NT2/D1 (cell line): ENCODE measurements around the gene PLEKHB1.

Source experiments
- DNase-seq: peaks from one replicate; pipeline ENCODE4 v3.0.0-alpha.2; 2011; ENCODE audit warnings: low read depth, low spot score
- H3K27me3 ChIP-seq: 2 replicates; pipeline ENCODE4 v1.6.0; 2011; ENCODE audit warnings: mild to moderate bottlenecking; ENCODE audit not compliant: insufficient read length, insufficient read depth
- H3K36me3 ChIP-seq: 2 replicates; pipeline ENCODE4 v1.6.1; 2011; ENCODE audit warnings: mild to moderate bottlenecking, low read length, mixed read lengths; ENCODE audit not compliant: insufficient read depth, insufficient read length
- H3K4me1 ChIP-seq: 2 replicates; pipeline ENCODE4 v1.5.1; 2011; ENCODE audit not compliant: insufficient read depth, insufficient read length
- H3K4me3 ChIP-seq: 2 replicates; pipeline ENCODE4 v1.5.1; 2011; ENCODE audit warnings: low read depth; ENCODE audit not compliant: insufficient read length
- H3K9ac ChIP-seq: 2 replicates; pipeline ENCODE4 v1.6.0; 2011; ENCODE audit warnings: low read depth; ENCODE audit not compliant: insufficient read length
- H3K9me3 ChIP-seq: 2 replicates; pipeline ENCODE4 v1.5.1; 2011; ENCODE audit warnings: mild to moderate bottlenecking, low read length; ENCODE audit not compliant: insufficient read depth
- SUZ12 ChIP-seq: IDR thresholded peaks from 2 replicates; pipeline ENCODE4 v1.6.1; 2011; ENCODE audit not compliant: insufficient read length, insufficient read depth; ENCODE audit errors: extremely low read depth
- YY1 ChIP-seq: IDR thresholded peaks from 2 replicates; pipeline ENCODE4 v1.6.1; 2011; ENCODE audit not compliant: insufficient read length, insufficient read depth
- ZNF274 ChIP-seq: IDR thresholded peaks from 2 replicates; pipeline ENCODE4 v1.6.1; 2011; ENCODE audit warnings: mild to moderate bottlenecking, low read depth, low read length

The PLEKHB1 gene

GRCh38 chr11:73649206-73649605, 2.8 kb downstream of the PLEKHB1 start:
- no peak for DNase-seq
- Histone ChIP-seq H3K4me1 (peaks cover 24% of the 10 kb centered on the region), H3K9ac (no peak overlapping the region), H3K36me3 (no peaks in the 10 kb centered on the region), H3K4me3 (no peak overlapping the region), H3K27me3 (peaks cover 4% of the 10 kb centered on the region), H3K9me3 (no peaks in the 10 kb centered on the region)
- no peak for TF ChIP-seq YY1
- no peak for TF ChIP-seq ZNF274
- TF ChIP-seq SUZ12, result no peak

DNA sequence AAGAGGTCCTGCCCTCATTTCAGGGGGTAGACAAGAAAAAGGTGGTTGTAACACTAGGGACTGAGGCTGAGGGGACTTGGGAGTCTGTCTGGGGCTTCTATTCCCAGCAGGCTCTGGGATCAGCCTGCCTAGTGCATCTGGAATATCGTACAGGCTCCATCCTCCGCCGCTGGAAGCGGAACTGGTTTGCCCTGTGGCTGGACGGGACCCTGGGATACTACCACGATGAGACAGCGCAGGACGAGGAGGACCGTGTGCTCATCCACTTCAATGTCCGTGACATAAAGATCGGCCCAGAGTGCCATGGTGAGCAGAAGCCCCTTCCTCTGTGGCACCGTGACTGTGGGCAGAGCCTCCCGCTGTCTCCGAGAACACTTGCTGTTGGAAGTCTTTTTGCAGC, 4.0 kb downstream of the PLEKHB1 start:
- no peaks in the 10 kb centered on the region for H3K9me3 ChIP-seq
- TF ChIP-seq ZNF274 (no peak), SUZ12 (no peak), YY1 (no peak)

DNA sequence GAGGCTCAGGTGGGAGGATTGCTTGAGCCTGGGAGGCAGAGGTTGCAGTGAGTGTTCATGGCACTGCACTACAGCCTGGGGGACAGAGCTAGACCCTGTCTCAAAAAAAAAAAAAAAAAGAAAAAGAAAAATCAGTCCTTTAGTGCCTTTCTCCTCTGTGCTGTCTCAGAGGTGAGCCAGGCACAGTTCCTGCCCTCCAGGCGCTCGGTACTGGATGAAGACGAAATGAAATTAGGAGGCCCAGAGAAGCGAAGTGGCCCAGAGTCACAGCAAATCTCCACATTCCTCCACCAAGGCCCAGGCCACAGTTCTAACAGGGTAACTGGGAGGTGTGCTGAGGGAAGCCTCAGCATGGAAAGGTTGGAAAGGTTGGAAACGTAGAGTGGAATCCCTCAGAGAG, 4.9 kb downstream of the PLEKHB1 start:
- TF ChIP-seq YY1 (no peak), SUZ12 (no peak), ZNF274 (no peak)
- no peak for DNase-seq
- Histone ChIP-seq H3K27me3 (no peaks in the 10 kb centered on the region), H3K9ac (no peak overlapping the region), H3K36me3 (no peaks in the 10 kb centered on the region), H3K4me1 (peaks cover 23% of the 10 kb centered on the region), H3K9me3 (no peaks in the 10 kb centered on the region), H3K4me3 (no peak overlapping the region)

More for the DNA sequence above, 4.0 kb downstream of the PLEKHB1 start:
- Histone ChIP-seq H3K9ac (peak overlapping the region; percentile 26), H3K4me1 (peaks cover 24% of the 10 kb centered on the region), H3K27me3 (no peaks in the 10 kb centered on the region), H3K4me3 (no peak overlapping the region), H3K36me3 (no peaks in the 10 kb centered on the region)
- no peak for DNase-seq

DNA sequence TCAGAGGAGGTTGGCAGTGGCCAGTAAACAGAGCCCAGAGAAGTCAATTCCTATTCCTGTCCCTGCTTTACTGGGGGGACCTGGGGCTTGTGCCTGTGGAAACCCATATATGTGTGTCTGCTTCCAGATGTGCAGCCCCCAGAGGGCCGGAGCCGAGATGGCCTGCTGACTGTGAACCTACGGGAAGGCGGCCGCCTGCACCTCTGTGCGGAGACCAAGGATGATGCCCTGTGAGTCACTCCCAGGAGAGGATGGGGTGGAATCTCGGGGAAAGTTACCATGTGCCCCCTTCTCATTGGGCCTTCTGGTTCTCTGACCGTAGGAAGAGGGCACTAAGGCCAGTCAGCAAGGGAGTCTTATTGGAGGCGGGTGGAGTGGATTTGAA, 5.3 kb downstream of the PLEKHB1 start:
- no peaks in the 10 kb centered on the region for H3K27me3 ChIP-seq
- TF ChIP-seq ZNF274 (no peak), SUZ12 (no peak), YY1 (no peak)
- H3K4me1 ChIP-seq, result peaks cover 22% of the 10 kb centered on the region

DNA sequence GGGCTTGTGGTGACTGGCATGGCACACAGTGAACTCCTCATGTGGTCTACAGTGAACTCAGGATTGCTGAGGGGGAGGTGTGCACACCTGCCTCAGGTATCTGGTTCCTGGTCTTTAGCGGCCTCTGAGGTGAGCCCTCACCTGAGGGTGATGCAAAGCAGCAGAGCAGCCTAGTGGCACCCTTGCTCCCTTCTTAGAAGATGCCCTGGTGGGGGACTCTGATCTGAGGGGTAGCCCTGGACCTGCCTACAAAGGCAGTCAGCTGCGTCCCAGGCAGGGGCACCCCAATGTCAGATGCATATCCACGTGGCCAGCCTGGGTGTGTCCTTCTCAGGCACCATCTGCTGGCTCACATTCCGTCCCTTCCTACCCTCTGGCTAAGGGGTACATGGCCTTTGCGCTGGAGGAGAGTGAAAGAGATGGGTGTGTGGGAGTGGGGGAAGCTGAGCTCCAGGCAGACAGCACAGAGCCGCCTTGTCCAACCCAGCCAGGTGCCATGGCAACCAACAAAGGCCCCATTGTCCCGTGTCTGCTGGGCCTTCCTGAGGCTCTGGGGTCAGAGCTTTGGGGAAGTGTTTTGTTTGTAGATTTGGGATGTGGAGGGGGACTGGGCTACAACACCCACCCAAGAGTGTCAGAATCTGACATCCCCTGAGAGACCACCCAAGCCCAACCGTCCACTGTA, 5.8 kb downstream of the PLEKHB1 start:
- no peaks in the 10 kb centered on the region for H3K36me3 ChIP-seq
- H3K9ac ChIP-seq, result no peak overlapping the region
- no peaks in the 10 kb centered on the region for H3K27me3 ChIP-seq
- peaks cover 18% of the 10 kb centered on the region for H3K4me1 ChIP-seq
- H3K9me3 ChIP-seq, result no peaks in the 10 kb centered on the region
- TF ChIP-seq YY1 (no peak), SUZ12 (no peak), ZNF274 (no peak)
- DNase-seq, result peak; percentile 33
- H3K4me3 ChIP-seq, result no peak overlapping the region

More for the DNA sequence above, 5.3 kb downstream of the PLEKHB1 start:
- Histone ChIP-seq H3K9me3 (no peaks in the 10 kb centered on the region), H3K4me3 (no peak overlapping the region), H3K9ac (no peak overlapping the region), H3K36me3 (no peaks in the 10 kb centered on the region)
- DNase-seq, result no peak

GRCh38 chr11:73652856-73653559, 6.6 kb downstream of the PLEKHB1 start:
- Histone ChIP-seq H3K4me1 (peaks cover 14% of the 10 kb centered on the region), H3K9me3 (no peaks in the 10 kb centered on the region), H3K9ac (no peak overlapping the region), H3K4me3 (no peak overlapping the region), H3K27me3 (no peaks in the 10 kb centered on the region), H3K36me3 (no peaks in the 10 kb centered on the region)
- TF ChIP-seq YY1, result no peak
- TF ChIP-seq SUZ12, result no peak
- TF ChIP-seq ZNF274, result no peak
- no peak for DNase-seq

DNA sequence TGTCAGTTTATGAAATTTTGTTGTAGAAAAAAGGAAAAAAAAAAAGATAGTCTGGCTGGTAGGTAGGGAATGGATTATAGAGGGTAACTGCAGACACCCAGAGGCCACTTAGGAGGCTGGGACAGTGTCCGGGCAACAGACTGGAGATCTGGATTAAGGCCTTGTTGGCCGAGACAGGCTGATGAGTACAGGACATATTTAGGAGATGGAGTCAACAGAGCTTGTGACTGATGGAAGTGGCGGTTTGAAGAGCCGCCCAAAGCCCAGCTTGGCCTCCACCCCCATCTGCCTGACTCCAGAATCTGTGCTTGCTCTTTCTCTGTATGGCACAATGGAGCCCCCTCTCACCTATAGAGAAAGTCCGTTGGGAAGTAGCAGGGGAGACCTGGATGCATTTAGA, 7.6 kb downstream of the PLEKHB1 start:
- Histone ChIP-seq H3K27me3 (no peaks in the 10 kb centered on the region), H3K4me1 (peaks cover 7% of the 10 kb centered on the region), H3K36me3 (no peaks in the 10 kb centered on the region), H3K4me3 (no peak overlapping the region), H3K9me3 (no peaks in the 10 kb centered on the region), H3K9ac (no peak overlapping the region)
- no peak for TF ChIP-seq ZNF274
- TF ChIP-seq YY1, result no peak
- TF ChIP-seq SUZ12, result no peak
- no peak for DNase-seq
